ENCODE data around the gene CDK6. TPM values are rescaled to one million over a fixed set of nuclear protein-coding genes. Genes with fewer than 3 reads are reported as not detected.

Gene CDK6
- total RNA-seq, 1 experiment from 2014 or later = 73.4 TPM

Small RNA genes within 50 kb of the gene (small RNA-seq; reads per million reads assigned to genes)
- gene RNU6-10P = not detected

Other genes with a start within 250 kb of the CDK6 start
- 20.0 and 20.5 TPM in 2 replicates for gene FAM133B, start 246.2 kb downstream of the CDK6 start, total RNA-seq (2014; rRNA removed; shearing (Covaris generic))